Panc1 (cell line): Measurements from ENCODE around the gene SLC25A30. TPM values are rescaled to one million over a fixed set of nuclear protein-coding genes. Genes with fewer than 3 reads are reported as not detected.

Experiments used
- ATAC-seq: fragments of 200-7000 bp; cut with Tn5 transposase; 2 replicates; pipeline ENCODE4 v1.9.1; 2020; ENCODE audit warnings: mild to moderate bottlenecking, moderate library complexity
- BruUV-seq: library from RNA; stranded (reverse); fragments of 400-500 nt; replicated peaks from 2 replicates; lab custom pipeline; 2021; lab: Mats Ljungman, UMichigan
- CTCF ChIA-PET: fragments of 300-600 bp; sonication (Branson Sonifier 250); formaldehyde crosslinking; loops from one replicate; lab custom pipeline; 2022; ENCODE audit warnings: antibody characterized with exemption; lab: Charles Lee
- POLR2A ChIA-PET: fragments of 300-600 bp; sonication (Branson Sonifier 250); formaldehyde crosslinking; loops from one replicate; lab custom pipeline; 2022; ENCODE audit warnings: antibody characterized with exemption; lab: Charles Lee
- DNase-seq: peaks from one replicate; pipeline ENCODE4 v3.0.0-alpha.2; 2010; ENCODE audit warnings: low read depth, low spot score
- H3K27ac ChIP-seq: 2 replicates; pipeline ENCODE4 v1.5.1; 2011; ENCODE audit warnings: mild to moderate bottlenecking, low read length, inconsistent platforms
- H3K27me3 ChIP-seq: fragments of 200-500 bp; sonication (Bioruptor generic); 2 replicates; pipeline ENCODE4 v1.6.0; 2014; ENCODE audit warnings: low read length, inconsistent platforms; ENCODE audit not compliant: control insufficient read depth, insufficient read depth
- H3K36me3 ChIP-seq: fragments of 200-500 bp; sonication (Bioruptor generic); 2 replicates; pipeline ENCODE4 v1.5.1; 2014; ENCODE audit warnings: inconsistent platforms, mild to moderate bottlenecking, low read length, moderate library complexity; ENCODE audit not compliant: control insufficient read depth, insufficient read depth
- H3K4me1 ChIP-seq: 2 replicates; pipeline ENCODE4 v1.5.1; 2011; ENCODE audit warnings: inconsistent platforms, mild to moderate bottlenecking, low read length, moderate library complexity; ENCODE audit not compliant: control insufficient read depth, insufficient read depth
- H3K4me3 ChIP-seq, 2 experiments: 2 replicates each; pipeline ENCODE4 v1.5.1; 2011 to 2012; ENCODE audit warnings: low read depth in 2 of 2, low read length in 2 of 2, mild to moderate bottlenecking in 2 of 2, inconsistent platforms in 1 of 2, moderate library complexity in 1 of 2
- H3K9me3 ChIP-seq: fragments of 200-500 bp; sonication (Bioruptor generic); 2 replicates; pipeline ENCODE4 v1.5.1; 2014; ENCODE audit warnings: low read depth, mild to moderate bottlenecking, inconsistent platforms, low read length, moderate library complexity; ENCODE audit not compliant: control insufficient read depth, insufficient read depth
- POLR2AphosphoS5 ChIP-seq: IDR thresholded peaks from 2 replicates; pipeline ENCODE4 v1.6.1; 2012; ENCODE audit warnings: mild to moderate bottlenecking, low read depth, low read length, moderate library complexity
- SIN3A ChIP-seq: IDR thresholded peaks from 2 replicates; pipeline ENCODE4 v1.6.1; 2012; ENCODE audit warnings: low read depth, mild to moderate bottlenecking, low read length, moderate library complexity, borderline replicate concordance; ENCODE audit not compliant: insufficient read depth
- TCF7L2 ChIP-seq: IDR thresholded peaks from 2 replicates; pipeline ENCODE4 v1.6.1; 2011; ENCODE audit warnings: mild to moderate bottlenecking, low read depth, low read length, inconsistent platforms
- in situ Hi-C: cut with HindIII; loops from 2 replicates; pipeline ENCODE4 v1.10.0; 2016; ENCODE audit warnings: low sequenced_read_pairs, low pct_unique_long_range_greater_than_20kb
- intact Hi-C: fragments of 100-400 bp; cut with micrococcal nuclease; formaldehyde crosslinking; loops from one replicate; pipeline ENCODE4 v1.10.0; 2022; ENCODE audit not compliant: unreplicated experiment
- total RNA-seq: library from RNA; stranded (reverse); gene quantifications from one replicate; pipeline ENCODE4 v1.2.1, GENCODE V29; 2021; ENCODE audit not compliant: unreplicated experiment
- TF ChIP-seq, protein P1 (sequence below): fragments of 450-650 bp; IDR thresholded peaks from 2 replicates; pipeline ENCODE4 v1.5.1; 2017; ENCODE audit warnings: mild to moderate bottlenecking
- TF ChIP-seq, protein P2 (sequence below), 2 experiments: IDR thresholded peaks; 2 replicates each; pipeline ENCODE4 v1.6.1; 2011 to 2012; ENCODE audit warnings: low read depth in 2 of 2, control low read depth in 1 of 2, low read length in 1 of 2, mild to moderate bottlenecking in 1 of 2, moderate library complexity in 1 of 2; ENCODE audit not compliant: insufficient read depth in 1 of 2

The SLC25A30 gene
- total RNA-seq, 1 experiment from 2014 or later, result 26.8 TPM

DNA sequence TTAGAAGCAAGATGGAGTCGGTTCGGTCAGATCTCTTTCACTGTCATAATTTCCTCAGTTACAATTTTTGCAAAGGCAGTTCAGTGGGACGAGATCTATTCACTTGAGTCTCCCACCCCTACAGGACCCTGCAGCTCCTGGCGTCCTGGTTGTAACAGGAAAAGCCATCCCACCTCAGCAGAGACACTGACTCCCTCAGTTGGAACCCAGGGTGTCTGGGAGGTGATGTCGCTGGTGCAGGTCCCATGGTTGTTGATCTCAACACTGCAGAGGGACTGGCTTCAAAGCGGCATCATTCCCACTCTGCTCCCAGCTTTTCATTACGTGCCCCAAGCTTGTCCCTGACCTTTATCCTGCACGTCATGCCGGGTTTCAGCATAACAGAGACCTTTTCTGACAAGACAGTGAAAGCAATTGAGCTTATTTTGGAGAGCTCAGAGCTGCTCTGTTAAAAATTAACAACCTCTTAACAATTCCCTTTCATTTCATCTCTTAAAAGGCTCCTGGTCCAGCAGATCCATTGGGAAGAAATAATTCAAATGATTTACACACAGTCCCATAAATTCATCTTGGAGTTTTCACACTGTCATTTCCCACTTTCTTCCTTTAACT is 29.0 kb upstream of the SLC25A30 start:
- Histone ChIP-seq H3K9me3 (no peaks in the 10 kb centered on the region), H3K4me3 (no peak overlapping the region), H3K4me1 (no peaks in the 10 kb centered on the region), H3K27me3 (no peaks in the 10 kb centered on the region), H3K27ac (no peak overlapping the region), H3K36me3 (no peaks in the 10 kb centered on the region)
- no peak for TF ChIP-seq SIN3A
- TF ChIP-seq, protein P1, sequence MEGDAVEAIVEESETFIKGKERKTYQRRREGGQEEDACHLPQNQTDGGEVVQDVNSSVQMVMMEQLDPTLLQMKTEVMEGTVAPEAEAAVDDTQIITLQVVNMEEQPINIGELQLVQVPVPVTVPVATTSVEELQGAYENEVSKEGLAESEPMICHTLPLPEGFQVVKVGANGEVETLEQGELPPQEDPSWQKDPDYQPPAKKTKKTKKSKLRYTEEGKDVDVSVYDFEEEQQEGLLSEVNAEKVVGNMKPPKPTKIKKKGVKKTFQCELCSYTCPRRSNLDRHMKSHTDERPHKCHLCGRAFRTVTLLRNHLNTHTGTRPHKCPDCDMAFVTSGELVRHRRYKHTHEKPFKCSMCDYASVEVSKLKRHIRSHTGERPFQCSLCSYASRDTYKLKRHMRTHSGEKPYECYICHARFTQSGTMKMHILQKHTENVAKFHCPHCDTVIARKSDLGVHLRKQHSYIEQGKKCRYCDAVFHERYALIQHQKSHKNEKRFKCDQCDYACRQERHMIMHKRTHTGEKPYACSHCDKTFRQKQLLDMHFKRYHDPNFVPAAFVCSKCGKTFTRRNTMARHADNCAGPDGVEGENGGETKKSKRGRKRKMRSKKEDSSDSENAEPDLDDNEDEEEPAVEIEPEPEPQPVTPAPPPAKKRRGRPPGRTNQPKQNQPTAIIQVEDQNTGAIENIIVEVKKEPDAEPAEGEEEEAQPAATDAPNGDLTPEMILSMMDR, result no peak
- TF ChIP-seq, protein P2, sequence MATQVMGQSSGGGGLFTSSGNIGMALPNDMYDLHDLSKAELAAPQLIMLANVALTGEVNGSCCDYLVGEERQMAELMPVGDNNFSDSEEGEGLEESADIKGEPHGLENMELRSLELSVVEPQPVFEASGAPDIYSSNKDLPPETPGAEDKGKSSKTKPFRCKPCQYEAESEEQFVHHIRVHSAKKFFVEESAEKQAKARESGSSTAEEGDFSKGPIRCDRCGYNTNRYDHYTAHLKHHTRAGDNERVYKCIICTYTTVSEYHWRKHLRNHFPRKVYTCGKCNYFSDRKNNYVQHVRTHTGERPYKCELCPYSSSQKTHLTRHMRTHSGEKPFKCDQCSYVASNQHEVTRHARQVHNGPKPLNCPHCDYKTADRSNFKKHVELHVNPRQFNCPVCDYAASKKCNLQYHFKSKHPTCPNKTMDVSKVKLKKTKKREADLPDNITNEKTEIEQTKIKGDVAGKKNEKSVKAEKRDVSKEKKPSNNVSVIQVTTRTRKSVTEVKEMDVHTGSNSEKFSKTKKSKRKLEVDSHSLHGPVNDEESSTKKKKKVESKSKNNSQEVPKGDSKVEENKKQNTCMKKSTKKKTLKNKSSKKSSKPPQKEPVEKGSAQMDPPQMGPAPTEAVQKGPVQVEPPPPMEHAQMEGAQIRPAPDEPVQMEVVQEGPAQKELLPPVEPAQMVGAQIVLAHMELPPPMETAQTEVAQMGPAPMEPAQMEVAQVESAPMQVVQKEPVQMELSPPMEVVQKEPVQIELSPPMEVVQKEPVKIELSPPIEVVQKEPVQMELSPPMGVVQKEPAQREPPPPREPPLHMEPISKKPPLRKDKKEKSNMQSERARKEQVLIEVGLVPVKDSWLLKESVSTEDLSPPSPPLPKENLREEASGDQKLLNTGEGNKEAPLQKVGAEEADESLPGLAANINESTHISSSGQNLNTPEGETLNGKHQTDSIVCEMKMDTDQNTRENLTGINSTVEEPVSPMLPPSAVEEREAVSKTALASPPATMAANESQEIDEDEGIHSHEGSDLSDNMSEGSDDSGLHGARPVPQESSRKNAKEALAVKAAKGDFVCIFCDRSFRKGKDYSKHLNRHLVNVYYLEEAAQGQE (IDR thresholded peaks at IDR 0.05; ENCODE audit: insufficient read depth in 1 of 2, low read depth in 2 of 2, low read length in 1 of 2), result no peak
- no peak for TF ChIP-seq POLR2AphosphoS5
- no peak for TF ChIP-seq TCF7L2
- BruUV-seq, result no TSS peak
- in situ Hi-C loops (no loop called here), intact Hi-C loops (no loop called here)
- ChIA-PET POLR2A (no interaction called here), CTCF (no interaction called here)
- no peak for DNase-seq
- ATAC-seq, result no peak

DNA sequence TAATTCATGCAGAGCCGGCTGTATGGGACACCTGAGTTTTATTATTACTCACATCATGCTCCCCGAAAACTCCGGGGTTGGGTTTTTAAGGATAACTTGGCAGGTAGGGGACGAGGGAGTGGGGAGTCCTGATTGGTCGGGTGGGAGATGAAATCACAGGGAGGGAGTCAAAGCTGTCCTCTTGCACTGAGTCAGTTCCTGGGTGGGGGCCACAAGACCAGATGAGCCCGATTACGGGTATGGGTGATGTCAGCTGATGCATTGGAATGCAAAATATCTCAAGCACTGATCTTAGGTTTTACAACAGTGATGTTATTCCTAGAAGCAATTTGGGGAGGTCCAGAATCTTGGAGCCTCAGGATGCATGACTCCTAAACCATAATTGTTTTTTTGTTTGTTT is 28.0 kb upstream of the SLC25A30 start:
- DNase-seq (no peak), ATAC-seq (no peak)
- Histone ChIP-seq H3K9me3 (no peaks in the 10 kb centered on the region), H3K4me3 (no peak overlapping the region), H3K27me3 (no peaks in the 10 kb centered on the region), H3K27ac (no peak overlapping the region), H3K36me3 (no peaks in the 10 kb centered on the region), H3K4me1 (no peaks in the 10 kb centered on the region)
- POLR2A ChIA-PET, result no interaction called here
- BruUV-seq, result no TSS peak
- TF ChIP-seq TCF7L2 (no peak), SIN3A (no peak)
- TF ChIP-seq, protein P2 (IDR thresholded peaks at IDR 0.05; ENCODE audit: insufficient read depth in 1 of 2, low read depth in 2 of 2, low read length in 1 of 2), result no peak
- CTCF ChIA-PET, result no interaction called here
- in situ Hi-C loops (no loop called here), intact Hi-C loops (no loop called here)
